EL (cell line): ENCODE data around the gene SERPINA5.
"Not testable (repeated sequence)": the region's sequence is repeated elsewhere in the genome, so short reads cannot be mapped to it uniquely, and the experiment has no call there.

Source experiments
- DNase-seq: peaks from one replicate; pipeline ENCODE4 v3.0.0-alpha.2; 2016

SERPINA5 gene

DNA sequence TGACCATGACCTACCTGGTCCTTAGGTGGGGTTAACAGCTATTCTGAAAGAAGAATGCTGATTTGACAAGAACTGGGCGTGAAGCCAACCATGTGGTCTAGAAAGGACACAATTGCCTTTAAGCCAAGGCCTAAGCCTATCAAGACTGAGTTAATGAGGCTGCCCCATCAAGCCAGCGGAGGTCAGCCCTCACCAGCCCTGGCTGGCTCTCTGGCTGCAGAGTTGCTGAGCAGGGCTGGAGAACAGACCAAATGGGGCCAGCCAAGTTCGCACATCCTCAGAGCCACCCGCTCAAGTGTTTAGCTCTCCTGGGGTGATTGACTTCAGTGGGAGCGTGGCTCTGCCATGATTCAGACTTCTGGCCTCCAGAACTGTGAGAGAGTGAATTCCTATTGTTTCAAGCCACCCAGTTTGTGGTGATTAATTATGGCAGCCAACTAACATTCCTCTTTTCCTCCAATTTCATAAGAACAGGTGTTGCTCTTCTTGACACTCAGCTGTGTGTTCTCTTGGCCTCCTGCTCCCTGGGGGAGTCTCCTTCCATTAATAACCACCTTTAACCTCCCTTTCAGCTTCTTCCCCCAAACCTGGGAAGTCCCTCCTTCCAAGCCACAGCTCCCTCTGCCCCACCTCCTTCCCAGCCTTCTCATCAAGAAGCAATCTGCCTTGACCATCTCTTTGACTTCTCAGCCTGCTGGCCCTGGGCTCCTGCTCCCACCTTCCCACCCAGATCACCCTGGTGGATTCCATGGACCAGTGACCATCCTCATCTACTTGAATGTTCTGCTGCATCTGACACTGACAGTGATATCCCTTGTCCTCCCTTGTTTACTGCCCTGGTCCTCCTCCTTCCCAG is 5.3 kb upstream of the SERPINA5 start:
- DNase-seq = peak; percentile 77

- DNase-seq = not testable (repeated sequence)
Measured at GRCh38 chr14:94577472-94577871, 3.8 kb upstream of the SERPINA5 start.

GRCh38 chr14:94578712-94579111 is 2.5 kb upstream of the SERPINA5 start:
- no peak for DNase-seq

DNA sequence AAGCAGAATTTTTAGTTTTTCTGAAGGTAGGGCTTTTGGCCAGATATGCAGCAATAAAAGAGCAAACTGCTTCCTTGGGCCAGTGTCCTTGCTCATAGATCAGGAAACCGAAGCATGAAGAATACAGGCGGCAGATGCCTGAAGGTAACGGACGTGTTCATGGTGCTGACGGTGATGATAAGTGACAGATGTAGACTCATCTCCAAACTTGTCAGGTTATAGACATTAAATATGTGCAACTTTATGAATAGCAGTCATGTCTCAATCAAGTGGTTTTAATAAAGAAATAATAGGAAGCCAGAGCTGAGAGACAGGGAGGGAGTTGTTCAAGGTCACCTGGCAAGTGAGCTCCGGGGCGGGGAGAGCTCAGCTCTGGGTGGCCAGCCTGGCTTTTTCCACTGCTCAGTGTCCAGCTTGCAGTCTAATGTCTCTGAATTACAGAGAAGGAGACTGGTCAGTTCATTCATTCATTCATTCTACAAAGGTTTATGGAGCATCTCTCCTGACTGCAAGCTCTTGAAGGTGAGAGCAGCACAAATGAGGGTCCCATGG is 1.0 kb downstream of the SERPINA5 start:
- no peak for DNase-seq

GRCh38 chr14:94582851-94583250 is 1.6 kb downstream of the SERPINA5 start:
- no peak for DNase-seq

- DNase-seq = no peak
Measured at GRCh38 chr14:94583557-94583956, 2.3 kb downstream of the SERPINA5 start.

DNA sequence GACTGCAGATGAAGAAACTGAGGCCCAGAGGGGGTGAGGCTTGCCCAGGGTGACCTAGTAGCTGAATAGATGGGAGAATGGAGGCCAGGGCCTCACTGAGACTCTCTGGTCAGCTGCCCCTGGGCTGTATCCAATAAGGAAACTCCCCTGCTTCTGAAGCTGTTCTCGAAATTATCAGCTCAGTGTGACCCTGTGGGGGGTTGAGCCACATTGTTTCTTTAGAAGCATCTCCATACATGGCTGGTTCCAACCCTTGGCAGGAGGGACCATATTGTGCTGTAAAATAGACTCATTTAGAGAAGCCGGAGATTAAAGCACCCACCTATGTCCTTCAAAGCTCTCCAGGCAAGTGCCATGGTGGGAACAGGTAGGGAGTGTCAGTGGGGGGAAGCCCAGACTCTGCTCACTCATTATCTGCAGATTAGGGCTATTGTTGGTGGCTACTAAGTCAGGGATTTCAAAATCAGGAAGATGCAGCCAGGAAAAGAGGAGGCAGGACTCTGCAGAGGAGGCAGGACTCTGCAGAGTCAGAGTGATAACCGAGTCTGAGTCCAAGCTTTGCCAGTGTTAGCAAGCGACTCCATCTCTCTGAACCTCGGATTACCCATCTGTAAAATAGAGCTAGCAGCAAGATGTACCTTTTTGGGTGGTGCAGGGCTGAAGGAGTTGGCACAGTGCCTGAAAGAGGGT is 3.5 kb downstream of the SERPINA5 start:
- no peak for DNase-seq

DNA sequence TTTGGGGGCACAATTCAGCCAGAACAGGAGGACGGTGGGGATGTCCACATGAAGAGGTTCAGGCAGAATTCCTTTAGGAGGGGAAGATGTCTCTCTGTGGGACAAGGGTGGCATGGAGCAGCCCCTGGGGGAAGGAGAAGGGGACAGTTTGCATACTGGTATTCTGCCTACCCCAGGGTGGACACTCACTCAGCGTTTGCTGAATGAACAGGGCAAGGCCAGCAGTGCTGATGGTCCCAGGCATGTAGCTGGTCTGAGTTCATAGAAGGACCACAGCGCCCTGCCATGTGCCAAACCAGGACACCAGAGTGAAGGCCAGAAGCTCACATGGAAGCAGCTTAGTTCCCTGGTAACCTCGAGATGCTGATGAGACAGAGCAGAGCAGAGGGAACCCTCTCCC is 5.4 kb downstream of the SERPINA5 start:
- no peak for DNase-seq

DNA sequence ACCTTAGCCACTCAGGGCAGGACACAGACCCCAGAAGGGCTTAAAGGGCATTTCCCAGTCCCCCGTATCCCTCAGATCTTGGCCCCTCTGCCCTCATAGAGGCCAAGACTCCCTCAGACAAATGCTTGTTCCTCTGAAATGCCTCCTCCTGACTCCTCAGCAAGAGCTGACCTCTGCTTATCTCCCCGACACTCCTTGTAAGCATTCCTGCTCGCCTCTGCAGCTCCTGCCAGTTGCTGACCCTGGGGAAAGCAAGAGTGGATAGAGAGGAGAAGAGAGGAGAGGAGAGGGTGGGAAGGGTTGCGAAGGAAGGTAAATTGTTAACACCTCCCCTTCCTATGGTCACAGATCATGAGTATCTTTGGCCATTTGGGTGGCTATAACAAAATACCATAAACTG is 7.1 kb downstream of the SERPINA5 start:
- no peak for DNase-seq

DNA sequence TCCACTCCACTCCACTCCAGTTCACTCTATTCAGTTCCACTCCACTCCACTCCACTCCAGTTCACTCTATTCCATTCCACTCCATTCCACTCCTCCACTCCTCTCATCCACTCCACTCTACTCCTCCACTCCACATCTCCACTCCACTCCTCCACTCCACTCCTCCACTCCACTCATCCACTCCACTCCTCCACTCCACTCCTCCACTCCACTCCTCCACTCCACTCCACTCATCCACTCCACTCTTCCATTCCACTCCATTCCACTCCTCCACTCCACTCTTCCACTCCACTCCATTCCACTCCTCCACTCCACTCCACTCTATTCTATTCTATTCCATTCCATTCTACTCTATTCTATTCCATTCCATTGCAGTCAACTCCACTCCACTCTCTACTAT is 9.8 kb downstream of the SERPINA5 start:
- no peak for DNase-seq

GRCh38 chr14:94591871-94592270 is 10.6 kb downstream of the SERPINA5 start:
- DNase-seq = no peak

- DNase-seq = no peak
Measured at GRCh38 chr14:94592457-94592856, 11.2 kb downstream of the SERPINA5 start.

DNA sequence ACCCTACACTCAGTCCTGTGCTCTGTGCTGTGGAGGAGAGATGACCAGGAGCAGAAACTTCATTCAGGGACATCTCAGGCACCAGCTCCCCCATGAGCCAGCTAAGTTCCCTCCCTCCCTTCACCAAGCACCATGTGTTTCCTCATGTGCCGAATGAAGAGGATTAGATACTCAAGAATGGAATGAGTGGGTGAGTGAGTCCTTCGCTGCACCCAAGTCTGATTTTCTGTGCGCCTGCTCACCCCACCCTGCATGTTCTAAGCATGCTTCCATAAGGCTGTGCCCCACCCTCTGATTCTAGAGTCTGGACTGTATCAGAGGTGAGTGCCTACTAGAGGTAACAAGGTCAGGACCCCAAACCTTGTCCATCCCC is 12.1 kb downstream of the SERPINA5 start:
- no peak for DNase-seq

- no peak for DNase-seq
Measured at GRCh38 chr14:94593749-94594431, 12.7 kb downstream of the SERPINA5 start.

- DNase-seq = no peak
Measured at GRCh38 chr14:94594441-94594840, 13.2 kb downstream of the SERPINA5 start.

- DNase-seq = no peak
Measured at GRCh38 chr14:94595912-94596311, 14.7 kb downstream of the SERPINA5 start.

- no peak for DNase-seq
Measured at GRCh38 chr14:94596361-94596760, 15.1 kb downstream of the SERPINA5 start.

- DNase-seq = no peak
Measured at GRCh38 chr14:94597788-94598187, 16.6 kb downstream of the SERPINA5 start.

- DNase-seq = no peak
Measured at GRCh38 chr14:94598506-94598815, 17.2 kb downstream of the SERPINA5 start.

DNA sequence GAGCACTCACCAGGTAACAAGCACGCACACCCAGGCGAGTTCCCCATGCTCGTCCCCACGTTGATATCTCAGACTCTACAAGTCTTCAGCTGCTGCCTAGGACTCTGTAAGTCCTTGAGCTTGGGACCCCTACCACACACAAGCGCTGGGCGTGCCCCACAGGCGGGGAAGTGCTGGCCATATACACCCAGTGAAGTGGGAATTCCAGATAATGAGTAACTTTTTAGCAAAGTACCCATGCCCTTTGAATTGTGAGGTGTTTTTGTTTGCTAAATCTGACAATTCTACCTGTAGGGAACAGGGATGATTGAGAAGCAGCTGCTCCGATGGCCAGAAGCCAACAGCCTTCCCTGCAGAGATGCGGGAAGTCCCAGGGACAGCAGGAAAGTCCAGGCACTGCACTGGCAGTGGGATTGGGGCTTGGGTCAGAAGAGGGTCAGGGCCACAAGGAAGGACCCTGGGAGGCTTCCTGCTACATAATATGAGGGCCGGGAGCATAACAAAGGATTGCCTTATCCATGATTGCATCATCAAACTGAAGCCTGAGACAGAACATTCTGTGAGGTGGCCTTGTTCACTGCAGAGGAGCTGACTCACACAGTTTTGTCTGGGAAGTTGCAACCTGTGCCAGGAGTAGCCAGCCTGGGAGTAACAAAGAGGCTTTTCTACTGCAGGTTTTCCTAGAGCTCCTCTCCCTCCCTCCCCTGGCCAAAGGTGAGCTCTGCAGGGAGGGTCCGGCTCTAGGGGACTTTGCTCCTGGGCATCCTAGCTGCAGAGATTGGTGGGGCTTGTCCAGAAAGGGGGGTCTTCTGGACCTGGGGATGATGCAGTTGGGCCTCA is 17.8 kb downstream of the SERPINA5 start:
- peak; percentile 91 for DNase-seq

- no peak for DNase-seq
Measured at GRCh38 chr14:94599656-94600004, 18.4 kb downstream of the SERPINA5 start.

DNA sequence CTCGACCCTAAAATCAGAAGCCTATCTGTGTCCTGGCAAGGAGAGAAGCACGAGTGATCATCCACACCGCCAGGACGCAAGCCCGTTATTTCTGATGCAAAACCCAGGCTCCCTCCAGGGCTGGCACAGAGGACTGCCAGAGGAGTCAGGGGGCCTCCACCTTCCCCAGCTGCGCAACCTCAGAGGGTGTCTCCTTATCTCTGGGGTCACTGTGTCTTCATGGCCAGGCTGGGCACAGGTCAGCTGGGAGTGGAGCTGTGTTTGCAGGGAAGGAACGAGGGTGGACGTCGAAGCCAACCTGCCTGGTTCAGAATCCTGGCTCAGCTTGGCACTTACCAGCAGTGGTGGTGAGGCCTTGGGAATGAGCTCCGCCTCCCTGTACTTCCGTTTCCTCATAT is 18.9 kb downstream of the SERPINA5 start:
- DNase-seq = no peak

DNA sequence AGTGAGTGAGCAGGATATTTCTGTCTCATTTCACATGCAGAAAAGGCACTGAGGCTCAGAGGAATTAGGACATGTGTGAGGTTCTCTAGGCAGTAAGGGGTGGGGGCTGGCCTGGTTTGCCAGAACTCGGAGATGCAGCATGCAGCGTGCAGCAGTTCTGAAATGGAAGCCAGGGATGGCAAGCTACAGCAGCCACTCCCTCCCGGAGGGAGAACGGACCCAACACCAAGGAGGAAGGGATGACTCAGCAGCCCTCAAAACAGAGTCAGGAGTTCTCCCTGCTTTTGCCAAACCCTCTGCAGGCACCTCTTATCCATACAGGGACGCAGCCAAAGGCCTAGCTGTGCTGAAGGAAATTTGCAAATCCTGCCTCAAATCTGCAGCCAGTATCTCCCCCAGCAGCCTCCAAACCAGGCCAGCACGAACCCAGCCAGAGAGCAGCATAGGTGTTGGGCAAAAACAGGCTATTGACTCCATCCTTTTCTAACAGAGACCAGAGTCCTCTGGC is 20.7 kb downstream of the SERPINA5 start:
- DNase-seq = peak; percentile 87
